Uterus (tissue), 2 donors: ENCODE results near the gene TMPRSS6.

Experiments used
- POLR2A ChIP-seq, 2 donors: fragments of 450-650 bp; IDR thresholded peaks; one replicate each; pipeline ENCODE4 v1.6.1; 2016; ENCODE audit warnings: antibody characterized with exemption in 2 of 2, mild to moderate bottlenecking in 1 of 2, moderate library complexity in 1 of 2
- TF ChIP-seq, protein P1 (sequence below), 4 experiments: fragments of 200-600 bp in 2 of 4; fragments of 450-650 bp in 2 of 4; sonication (generic) in 2 of 4; IDR thresholded peaks; one replicate each; pipeline ENCODE4 v1.5.1; 2016 to 2019; ENCODE audit warnings: antibody characterized with exemption in 4 of 4, mild to moderate bottlenecking in 2 of 4, moderate library complexity in 1 of 4

DNA sequence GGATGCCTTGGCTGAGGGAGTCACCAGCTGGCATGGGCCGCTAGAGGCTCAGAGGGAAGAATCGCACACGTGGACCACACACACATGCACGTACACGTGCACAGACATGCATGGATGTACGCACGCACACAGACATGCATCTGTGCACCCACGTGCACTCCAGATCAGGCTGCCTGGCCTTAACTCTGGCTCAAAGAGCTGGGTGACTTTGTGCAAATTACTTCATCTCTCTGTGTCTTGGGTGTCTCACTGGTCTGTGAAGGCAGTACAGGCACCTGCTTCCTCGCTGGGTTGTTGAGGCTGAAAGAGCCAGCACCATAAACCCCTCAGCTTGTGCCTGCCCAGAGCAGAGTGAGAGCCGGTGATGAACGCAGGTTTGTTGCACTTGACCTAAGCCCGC lies 28.7 kb downstream of the TMPRSS6 start:
- TF ChIP-seq, protein P1, sequence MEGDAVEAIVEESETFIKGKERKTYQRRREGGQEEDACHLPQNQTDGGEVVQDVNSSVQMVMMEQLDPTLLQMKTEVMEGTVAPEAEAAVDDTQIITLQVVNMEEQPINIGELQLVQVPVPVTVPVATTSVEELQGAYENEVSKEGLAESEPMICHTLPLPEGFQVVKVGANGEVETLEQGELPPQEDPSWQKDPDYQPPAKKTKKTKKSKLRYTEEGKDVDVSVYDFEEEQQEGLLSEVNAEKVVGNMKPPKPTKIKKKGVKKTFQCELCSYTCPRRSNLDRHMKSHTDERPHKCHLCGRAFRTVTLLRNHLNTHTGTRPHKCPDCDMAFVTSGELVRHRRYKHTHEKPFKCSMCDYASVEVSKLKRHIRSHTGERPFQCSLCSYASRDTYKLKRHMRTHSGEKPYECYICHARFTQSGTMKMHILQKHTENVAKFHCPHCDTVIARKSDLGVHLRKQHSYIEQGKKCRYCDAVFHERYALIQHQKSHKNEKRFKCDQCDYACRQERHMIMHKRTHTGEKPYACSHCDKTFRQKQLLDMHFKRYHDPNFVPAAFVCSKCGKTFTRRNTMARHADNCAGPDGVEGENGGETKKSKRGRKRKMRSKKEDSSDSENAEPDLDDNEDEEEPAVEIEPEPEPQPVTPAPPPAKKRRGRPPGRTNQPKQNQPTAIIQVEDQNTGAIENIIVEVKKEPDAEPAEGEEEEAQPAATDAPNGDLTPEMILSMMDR (IDR thresholded peaks at IDR 0.05): no peak
- no peak for TF ChIP-seq POLR2A (IDR thresholded peaks at IDR 0.05)
